ENCODE results near the gene THSD7B.

- TF ChIP-seq, protein P1, sequence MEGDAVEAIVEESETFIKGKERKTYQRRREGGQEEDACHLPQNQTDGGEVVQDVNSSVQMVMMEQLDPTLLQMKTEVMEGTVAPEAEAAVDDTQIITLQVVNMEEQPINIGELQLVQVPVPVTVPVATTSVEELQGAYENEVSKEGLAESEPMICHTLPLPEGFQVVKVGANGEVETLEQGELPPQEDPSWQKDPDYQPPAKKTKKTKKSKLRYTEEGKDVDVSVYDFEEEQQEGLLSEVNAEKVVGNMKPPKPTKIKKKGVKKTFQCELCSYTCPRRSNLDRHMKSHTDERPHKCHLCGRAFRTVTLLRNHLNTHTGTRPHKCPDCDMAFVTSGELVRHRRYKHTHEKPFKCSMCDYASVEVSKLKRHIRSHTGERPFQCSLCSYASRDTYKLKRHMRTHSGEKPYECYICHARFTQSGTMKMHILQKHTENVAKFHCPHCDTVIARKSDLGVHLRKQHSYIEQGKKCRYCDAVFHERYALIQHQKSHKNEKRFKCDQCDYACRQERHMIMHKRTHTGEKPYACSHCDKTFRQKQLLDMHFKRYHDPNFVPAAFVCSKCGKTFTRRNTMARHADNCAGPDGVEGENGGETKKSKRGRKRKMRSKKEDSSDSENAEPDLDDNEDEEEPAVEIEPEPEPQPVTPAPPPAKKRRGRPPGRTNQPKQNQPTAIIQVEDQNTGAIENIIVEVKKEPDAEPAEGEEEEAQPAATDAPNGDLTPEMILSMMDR (conservative IDR thresholded peaks at IDR 0.05 in 1 of 2, IDR thresholded peaks at IDR 0.05 in 1 of 2; ENCODE audit: extremely low read depth in 1 of 2, insufficient read depth in 1 of 2, low read depth in 1 of 2, low read length in 2 of 2), result no peak
- TF ChIP-seq EZH2 (IDR thresholded peaks at IDR 0.05; ENCODE audit: borderline replicate concordance, low read length), result no peak
These were observed 672.0 kb downstream of the THSD7B start for GRCh38 chr2:137437386-137437785.

Measured in mammary epithelial cell (primary cell).